ENCODE data around the gene CLMN. TPM values are rescaled to one million over a fixed set of nuclear protein-coding genes. Genes with fewer than 3 reads are reported as not detected.

Gene CLMN
- total RNA-seq, 1 donor, result 1.1 TPM

- no peaks in the 10 kb centered on the region for H3K9me3 ChIP-seq (ENCODE audit: low read depth, low read length)
- H3K27ac ChIP-seq (ENCODE audit: low read depth, low read length), result peak within 1 kb of the TSS; percentile 96
- no peaks in the 10 kb centered on the region for H3K36me3 ChIP-seq (ENCODE audit: insufficient read depth, low read length)
- no peak for TF ChIP-seq CTCF (IDR thresholded peaks at IDR 0.05; ENCODE audit: extremely low read depth, low read depth, low read length)
- H4K20me1 ChIP-seq (ENCODE audit: insufficient read depth, low read length), result peaks cover 26% of the 10 kb centered on the region
- H3K4me3 ChIP-seq (ENCODE audit: insufficient read depth, low read length), result peak within 1 kb of the TSS; percentile 88
- H3K4me2 ChIP-seq (ENCODE audit: insufficient read depth, low read length), result peak within 1 kb of the TSS; percentile 94
- H3K4me1 ChIP-seq (ENCODE audit: insufficient read depth, low read length), result peaks cover 19% of the 10 kb centered on the region
- peak; percentile 100 for DNase-seq (ENCODE audit: insufficient read length, low spot score, missing footprints)
- H3K27me3 ChIP-seq (ENCODE audit: insufficient read depth, low read length), result no peaks in the 10 kb centered on the region
- peak within 1 kb of the TSS; percentile 98 for H2AFZ ChIP-seq (ENCODE audit: low read length)
- H3K79me2 ChIP-seq (ENCODE audit: insufficient read depth, low read length), result peaks cover 48% of the 10 kb centered on the region
Observed at GRCh38 chr14:95157327-95158189, 162.2 kb downstream of the CLMN start, which contains the start of gene DICER1. Gene DICER1, minus strand, starts transcription at chr14:95157529. Its CDS starts 24,071 bp downstream, at chr14:95133458.

- H2AFZ ChIP-seq (ENCODE audit: low read length), result peak overlapping the region; percentile 62
- TF ChIP-seq CTCF (IDR thresholded peaks at IDR 0.05; ENCODE audit: extremely low read depth, low read depth, low read length), result no peak
- H3K4me2 ChIP-seq (ENCODE audit: insufficient read depth, low read length), result peak overlapping the region; percentile 89
- H3K36me3 ChIP-seq (ENCODE audit: insufficient read depth, low read length), result no peaks in the 10 kb centered on the region
- H3K27ac ChIP-seq (ENCODE audit: low read depth, low read length), result peak overlapping the region; percentile 7
- no peaks in the 10 kb centered on the region for H3K27me3 ChIP-seq (ENCODE audit: insufficient read depth, low read length)
- peaks cover 32% of the 10 kb centered on the region for H4K20me1 ChIP-seq (ENCODE audit: insufficient read depth, low read length)
- H3K9me3 ChIP-seq (ENCODE audit: low read depth, low read length), result no peaks in the 10 kb centered on the region
- DNase-seq (ENCODE audit: insufficient read length, low spot score, missing footprints), result peak; percentile 88
- peak overlapping the region; percentile 88 for H3K4me3 ChIP-seq (ENCODE audit: insufficient read depth, low read length)
- peaks cover 19% of the 10 kb centered on the region for H3K4me1 ChIP-seq (ENCODE audit: insufficient read depth, low read length)
- peaks cover 53% of the 10 kb centered on the region for H3K79me2 ChIP-seq (ENCODE audit: insufficient read depth, low read length)
Observed at GRCh38 chr14:95157048-95157326, 162.7 kb downstream of the CLMN start.

GRCh38 chr14:95156161-95157047 is 163.3 kb downstream of the CLMN start:
- peak; percentile 74 for DNase-seq (ENCODE audit: insufficient read length, low spot score, missing footprints)
- H3K79me2 ChIP-seq (ENCODE audit: insufficient read depth, low read length), result peaks cover 59% of the 10 kb centered on the region
- H3K27ac ChIP-seq (ENCODE audit: low read depth, low read length), result peak overlapping the region; percentile 7
- H3K9me3 ChIP-seq (ENCODE audit: low read depth, low read length), result no peaks in the 10 kb centered on the region
- H3K27me3 ChIP-seq (ENCODE audit: insufficient read depth, low read length), result no peaks in the 10 kb centered on the region
- H3K4me3 ChIP-seq (ENCODE audit: insufficient read depth, low read length), result peak overlapping the region; percentile 88
- peaks cover 19% of the 10 kb centered on the region for H3K4me1 ChIP-seq (ENCODE audit: insufficient read depth, low read length)
- TF ChIP-seq CTCF (IDR thresholded peaks at IDR 0.05; ENCODE audit: extremely low read depth, low read depth, low read length), result no peak
- H2AFZ ChIP-seq (ENCODE audit: low read length), result peak overlapping the region; percentile 60
- H3K4me2 ChIP-seq (ENCODE audit: insufficient read depth, low read length), result peak overlapping the region; percentile 89
- no peaks in the 10 kb centered on the region for H3K36me3 ChIP-seq (ENCODE audit: insufficient read depth, low read length)
- H4K20me1 ChIP-seq (ENCODE audit: insufficient read depth, low read length), result peaks cover 36% of the 10 kb centered on the region

GRCh38 chr14:95155045-95155444 is 164.7 kb downstream of the CLMN start:
- Histone ChIP-seq H3K4me2 (ENCODE audit: insufficient read depth, low read length) (peak overlapping the region; percentile 89), H3K4me3 (ENCODE audit: insufficient read depth, low read length) (no peak overlapping the region), H3K27me3 (ENCODE audit: insufficient read depth, low read length) (no peaks in the 10 kb centered on the region), H3K79me2 (ENCODE audit: insufficient read depth, low read length) (peaks cover 73% of the 10 kb centered on the region), H2AFZ (ENCODE audit: low read length) (no peak overlapping the region), H4K20me1 (ENCODE audit: insufficient read depth, low read length) (peaks cover 45% of the 10 kb centered on the region), H3K27ac (ENCODE audit: low read depth, low read length) (no peak overlapping the region), H3K4me1 (ENCODE audit: insufficient read depth, low read length) (peaks cover 19% of the 10 kb centered on the region), H3K9me3 (ENCODE audit: low read depth, low read length) (no peaks in the 10 kb centered on the region), H3K36me3 (ENCODE audit: insufficient read depth, low read length) (no peaks in the 10 kb centered on the region)
- TF ChIP-seq CTCF (IDR thresholded peaks at IDR 0.05; ENCODE audit: extremely low read depth, low read depth, low read length), result no peak
- DNase-seq (ENCODE audit: insufficient read length, low spot score, missing footprints), result no peak
